Nephron (organoid): ENCODE measurements around the gene NOX5.

ENCODE experiments used
- H3K27ac Mint-ChIP-seq, 3 experiments: 2 replicates each; pipeline ENCODE4 v1.8.0; 2020; ENCODE audit warnings: mixed read lengths in 3 of 3, mild to moderate bottlenecking in 2 of 3, moderate library complexity in 1 of 3
- H3K27me3 Mint-ChIP-seq: 2 replicates; pipeline ENCODE4 v1.8.0; 2021; ENCODE audit warnings: low read depth, mild to moderate bottlenecking, moderate library complexity, mixed read lengths
- H3K36me3 Mint-ChIP-seq: 2 replicates; pipeline ENCODE4 v1.8.0; 2020; ENCODE audit warnings: low read depth, mixed read lengths
- H3K4me1 Mint-ChIP-seq: 2 replicates; pipeline ENCODE4 v1.8.0; 2020; ENCODE audit warnings: mixed read lengths
- H3K4me3 Mint-ChIP-seq, 3 experiments: 2 replicates each; pipeline ENCODE4 v1.8.0; 2020; ENCODE audit warnings: mild to moderate bottlenecking in 3 of 3, mixed read lengths in 3 of 3, moderate library complexity in 2 of 3
- H3K9me3 Mint-ChIP-seq: 2 replicates; pipeline ENCODE4 v1.8.0; 2020; ENCODE audit warnings: mixed read lengths
- CTCF ChIP-seq, 3 experiments: fragments of 200-600 bp; sonication (generic); IDR thresholded peaks; one replicate each; pipeline ENCODE4 v1.5.0; 2021; ENCODE audit warnings: antibody characterized with exemption in 3 of 3; ENCODE audit not compliant: unreplicated experiment in 3 of 3

NOX5 gene

DNA sequence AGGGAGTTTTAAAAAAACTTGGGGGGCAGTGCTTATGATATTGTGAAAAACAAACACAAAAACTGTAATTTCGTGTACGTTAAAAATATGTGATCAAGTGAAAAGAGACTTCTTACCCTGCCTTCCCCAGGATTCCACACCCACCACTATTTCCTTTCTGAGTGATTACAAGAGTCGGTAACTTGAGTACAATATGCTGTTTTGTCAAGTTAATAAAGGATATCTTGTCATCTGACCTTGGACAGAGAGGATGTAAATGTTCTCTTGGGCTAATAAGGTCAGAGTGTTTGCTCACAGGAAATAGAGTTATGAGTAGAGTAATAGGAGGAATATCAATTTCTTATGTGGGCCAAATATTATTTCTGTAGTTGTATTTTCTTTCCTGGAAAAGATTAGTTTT, 68.1 kb downstream of the NOX5 start:
- H3K36me3 Mint-ChIP-seq = no peaks in the 10 kb centered on the region
- H3K4me1 Mint-ChIP-seq = peaks cover 71% of the 10 kb centered on the region
- TF ChIP-seq CTCF (IDR thresholded peaks at IDR 0.05; ENCODE audit: unreplicated experiment in 3 of 3) = no peak
- peaks cover 21% of the 10 kb centered on the region for H3K27me3 Mint-ChIP-seq
- H3K4me3 Mint-ChIP-seq = peak overlapping the region in 2 of 3 experiments; percentile 5 to 9
- H3K9me3 Mint-ChIP-seq = no peaks in the 10 kb centered on the region
- peak overlapping the region; percentile 62 to 86 (median 86) for H3K27ac Mint-ChIP-seq

DNA sequence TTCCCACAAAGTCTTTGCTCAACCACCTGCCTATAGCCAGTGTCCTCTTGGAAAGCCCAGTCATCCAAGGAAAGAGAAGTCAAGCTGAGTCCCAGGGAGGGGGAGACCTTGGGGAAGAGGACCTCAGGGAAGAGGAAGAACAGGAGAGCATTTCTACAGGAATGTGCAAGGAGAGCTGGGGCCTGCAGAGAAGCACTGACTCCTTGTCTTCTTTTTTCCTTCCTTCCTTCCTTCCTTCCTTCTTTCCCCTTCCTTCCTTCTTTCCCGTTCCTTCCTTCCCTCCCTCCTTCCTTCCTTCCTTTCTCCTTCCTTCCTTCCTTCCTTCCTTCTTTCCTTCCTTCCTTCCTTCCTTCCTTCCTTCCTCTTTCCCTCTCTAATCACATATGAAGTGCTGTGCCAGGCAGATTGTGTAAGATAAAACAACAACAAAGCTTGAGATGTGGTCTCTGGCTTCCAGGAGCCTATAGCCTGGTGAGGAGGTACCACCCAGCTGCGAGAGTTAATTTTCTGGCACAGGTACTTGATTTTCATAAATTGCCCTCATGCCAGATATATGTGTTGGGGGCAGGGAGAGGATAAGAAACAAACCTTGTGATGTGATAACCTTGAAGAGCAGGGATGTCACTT, 70.0 kb downstream of the NOX5 start:
- Mint-ChIP-seq H3K27me3 (peaks cover 36% of the 10 kb centered on the region), H3K27ac (peak overlapping the region in 2 of 3 experiments; percentile 30 to 72)

DNA sequence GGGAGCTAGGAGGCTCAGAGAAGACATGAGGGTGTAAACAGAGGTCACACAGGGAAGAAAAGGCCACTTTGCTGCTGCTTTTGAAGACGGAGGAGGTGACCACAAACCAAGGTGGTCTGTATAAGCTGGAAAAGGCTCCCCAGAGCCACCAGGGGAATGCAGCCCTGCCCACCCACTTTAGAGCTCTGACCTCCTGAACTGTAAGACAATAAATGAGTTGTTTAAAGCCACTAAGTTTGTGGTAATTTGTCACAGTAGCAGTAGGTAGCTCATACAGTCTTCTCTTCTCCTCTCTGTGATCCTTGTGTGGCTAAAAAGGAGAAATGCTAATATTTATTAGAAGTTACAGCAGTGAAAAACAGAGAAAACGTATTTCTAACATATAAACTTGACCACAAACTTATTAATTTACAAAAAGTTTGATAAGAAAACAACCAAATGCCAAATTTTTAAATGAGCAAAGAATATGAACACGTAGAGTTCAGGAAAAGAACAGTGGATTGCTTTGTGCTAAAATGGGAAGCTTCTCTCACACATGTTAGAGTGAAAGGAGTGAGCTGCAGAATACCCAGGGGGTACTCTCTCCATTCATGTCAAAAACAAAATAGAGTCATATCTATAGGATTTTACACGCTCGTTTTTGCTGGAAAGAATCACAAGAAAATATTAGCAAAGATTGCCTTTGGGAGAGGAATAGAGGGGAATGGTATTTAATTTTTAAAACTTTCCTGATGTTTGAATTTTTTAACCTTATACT, 71.0 kb downstream of the NOX5 start:
- Mint-ChIP-seq H3K27ac (no peak overlapping the region), H3K4me1 (peaks cover 74% of the 10 kb centered on the region), H3K36me3 (no peaks in the 10 kb centered on the region), H3K4me3 (no peak overlapping the region), H3K27me3 (peaks cover 40% of the 10 kb centered on the region), H3K9me3 (no peaks in the 10 kb centered on the region)
- TF ChIP-seq CTCF (IDR thresholded peaks at IDR 0.05; ENCODE audit: unreplicated experiment in 3 of 3) = no peak

More for the DNA sequence above, 70.0 kb downstream of the NOX5 start:
- H3K9me3 Mint-ChIP-seq = no peaks in the 10 kb centered on the region
- no peaks in the 10 kb centered on the region for H3K36me3 Mint-ChIP-seq
- TF ChIP-seq CTCF (IDR thresholded peaks at IDR 0.05; ENCODE audit: unreplicated experiment in 3 of 3) = no peak
- H3K4me1 Mint-ChIP-seq = peaks cover 73% of the 10 kb centered on the region
- no peak overlapping the region for H3K4me3 Mint-ChIP-seq

GRCh38 chr15:69086427-69087204, 72.1 kb downstream of the NOX5 start:
- Mint-ChIP-seq H3K4me3 (no peak overlapping the region), H3K36me3 (no peaks in the 10 kb centered on the region), H3K4me1 (peaks cover 63% of the 10 kb centered on the region), H3K27me3 (peaks cover 40% of the 10 kb centered on the region), H3K9me3 (no peaks in the 10 kb centered on the region), H3K27ac (peak overlapping the region in 2 of 3 experiments; percentile 5 to 31)
- no peak for TF ChIP-seq CTCF (IDR thresholded peaks at IDR 0.05; ENCODE audit: unreplicated experiment in 3 of 3)

- Mint-ChIP-seq H3K4me3 (no peak overlapping the region), H3K9me3 (no peaks in the 10 kb centered on the region), H3K4me1 (peaks cover 54% of the 10 kb centered on the region), H3K27ac (no peak overlapping the region), H3K27me3 (peaks cover 40% of the 10 kb centered on the region), H3K36me3 (no peaks in the 10 kb centered on the region)
- no peak for TF ChIP-seq CTCF (IDR thresholded peaks at IDR 0.05; ENCODE audit: unreplicated experiment in 3 of 3)
These were observed 73.0 kb downstream of the NOX5 start for GRCh38 chr15:69087366-69087976.
